Measurements from ENCODE around the gene EIF2D.
A peak's percentile ranks its signal among the peaks of the same experiment; 100 is the strongest.

The EIF2D gene

GRCh38 chr1:206568779-206569352 is 43.4 kb downstream of the EIF2D start:
- no peak for DNase-seq

GRCh38 chr1:206568256-206568655 is 44.0 kb downstream of the EIF2D start:
- no peak for DNase-seq

- DNase-seq: no peak
Measured at GRCh38 chr1:206566999-206567398, 45.3 kb downstream of the EIF2D start.

GRCh38 chr1:206565995-206566394 is 46.3 kb downstream of the EIF2D start:
- DNase-seq: no peak

- no peak for DNase-seq
Measured at GRCh38 chr1:206563367-206564207, 48.7 kb downstream of the EIF2D start.

GRCh38 chr1:206560007-206560716 is 52.1 kb downstream of the EIF2D start:
- DNase-seq: no peak

GRCh38 chr1:206559672-206559995 is 52.6 kb downstream of the EIF2D start:
- DNase-seq: no peak

GRCh38 chr1:206558794-206559671 is 53.2 kb downstream of the EIF2D start:
- DNase-seq: no peak

GRCh38 chr1:206557636-206558473 is 54.4 kb downstream of the EIF2D start:
- no peak for DNase-seq

GRCh38 chr1:206556750-206557635 is 55.3 kb downstream of the EIF2D start:
- peak; percentile 79 for DNase-seq

GRCh38 chr1:206556047-206556749 is 56.1 kb downstream of the EIF2D start:
- no peak for DNase-seq

GRCh38 chr1:206555473-206555935 is 56.8 kb downstream of the EIF2D start:
- DNase-seq: no peak

GRCh38 chr1:206554701-206555472 is 57.4 kb downstream of the EIF2D start:
- DNase-seq: no peak

GRCh38 chr1:206554211-206554610 is 58.1 kb downstream of the EIF2D start:
- DNase-seq: no peak

- no peak for DNase-seq
Measured at GRCh38 chr1:206551986-206552326, 60.3 kb downstream of the EIF2D start.

- no peak for DNase-seq
Measured at GRCh38 chr1:206551296-206551985, 60.8 kb downstream of the EIF2D start.

- no peak for DNase-seq
Measured at GRCh38 chr1:206550446-206550845, 61.8 kb downstream of the EIF2D start.

GRCh38 chr1:206547104-206547503 is 65.2 kb downstream of the EIF2D start:
- DNase-seq: no peak

- peak; percentile 3 for DNase-seq
Measured at GRCh38 chr1:206545351-206545750, 66.9 kb downstream of the EIF2D start.

Data from left hindlimb (tissue), 1 donor.